Measurements from ENCODE around the gene GTF3C5.

Gene GTF3C5

DNA sequence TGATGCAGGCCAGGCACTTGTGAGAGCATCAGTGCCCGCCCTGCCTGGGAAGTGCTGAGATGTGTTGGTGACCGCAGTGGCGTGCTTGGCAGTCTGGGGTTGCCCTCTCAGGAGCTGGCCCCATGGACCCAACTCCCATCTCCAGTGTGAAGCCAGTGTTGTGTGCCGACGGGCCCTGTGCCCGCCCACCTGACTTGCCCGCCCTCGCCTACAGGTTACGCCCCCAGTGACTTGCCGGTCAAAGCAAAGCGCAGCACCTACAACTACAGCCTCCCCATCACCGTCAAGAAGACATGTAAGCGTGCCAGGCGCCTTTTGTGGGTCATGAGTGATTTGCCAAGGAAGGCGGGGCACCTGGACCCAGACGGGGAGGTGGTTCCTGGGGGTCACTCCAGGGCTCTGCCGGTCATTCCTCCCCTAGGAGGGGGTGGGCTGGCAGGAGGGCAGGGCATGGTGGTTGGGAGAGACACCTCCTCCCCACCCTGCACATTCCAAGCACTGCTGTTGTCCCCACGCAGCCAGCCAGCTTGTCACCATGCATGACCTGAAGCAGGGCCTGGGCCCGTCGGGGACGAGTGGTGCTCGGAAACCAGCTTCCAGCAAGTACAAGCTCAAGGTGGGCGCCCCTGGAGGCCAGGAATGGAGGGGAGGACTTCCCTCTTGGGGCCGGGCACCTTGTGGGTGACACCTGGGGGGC is 23.5 kb downstream of the GTF3C5 start:
- Histone ChIP-seq H3K27me3 (replicated peaks; ENCODE audit: control insufficient read depth, insufficient read depth, low read length) (no peaks in the 10 kb centered on the region), H3K4me3 (replicated peaks; ENCODE audit: low read depth, low read length) (no peak overlapping the region), H3K36me3 (ENCODE audit: control insufficient read depth, insufficient read depth, low read length) (peaks cover 43% of the 10 kb centered on the region)
- DNase-seq (ENCODE audit: extremely low read depth, insufficient read length), result no peak
- TF ChIP-seq, protein P1, sequence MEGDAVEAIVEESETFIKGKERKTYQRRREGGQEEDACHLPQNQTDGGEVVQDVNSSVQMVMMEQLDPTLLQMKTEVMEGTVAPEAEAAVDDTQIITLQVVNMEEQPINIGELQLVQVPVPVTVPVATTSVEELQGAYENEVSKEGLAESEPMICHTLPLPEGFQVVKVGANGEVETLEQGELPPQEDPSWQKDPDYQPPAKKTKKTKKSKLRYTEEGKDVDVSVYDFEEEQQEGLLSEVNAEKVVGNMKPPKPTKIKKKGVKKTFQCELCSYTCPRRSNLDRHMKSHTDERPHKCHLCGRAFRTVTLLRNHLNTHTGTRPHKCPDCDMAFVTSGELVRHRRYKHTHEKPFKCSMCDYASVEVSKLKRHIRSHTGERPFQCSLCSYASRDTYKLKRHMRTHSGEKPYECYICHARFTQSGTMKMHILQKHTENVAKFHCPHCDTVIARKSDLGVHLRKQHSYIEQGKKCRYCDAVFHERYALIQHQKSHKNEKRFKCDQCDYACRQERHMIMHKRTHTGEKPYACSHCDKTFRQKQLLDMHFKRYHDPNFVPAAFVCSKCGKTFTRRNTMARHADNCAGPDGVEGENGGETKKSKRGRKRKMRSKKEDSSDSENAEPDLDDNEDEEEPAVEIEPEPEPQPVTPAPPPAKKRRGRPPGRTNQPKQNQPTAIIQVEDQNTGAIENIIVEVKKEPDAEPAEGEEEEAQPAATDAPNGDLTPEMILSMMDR (IDR thresholded peaks at IDR 0.05; ENCODE audit: insufficient read depth, low read length, poor library complexity, severe bottlenecking), result no peak

DNA sequence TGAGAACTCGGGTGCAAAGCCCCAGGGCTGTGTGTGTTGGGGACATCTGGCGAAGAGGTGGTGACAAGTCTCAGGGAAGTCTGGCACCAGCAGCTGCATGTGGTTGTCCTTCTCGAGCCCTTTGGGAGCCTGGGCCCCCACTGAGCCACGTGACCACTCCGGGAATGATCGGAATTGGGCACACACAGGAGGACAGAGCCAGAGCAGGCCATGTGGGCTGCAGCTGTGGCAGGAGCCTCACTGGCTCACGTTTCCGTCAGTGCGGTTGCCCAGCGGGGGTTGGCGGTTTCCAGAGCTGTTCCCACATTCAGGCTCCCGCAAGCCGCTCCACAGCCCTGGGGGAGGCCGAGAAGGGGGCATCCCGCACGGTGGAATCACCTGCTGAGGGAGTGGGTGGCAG is 24.2 kb downstream of the GTF3C5 start:
- TF ChIP-seq, protein P1 (IDR thresholded peaks at IDR 0.05; ENCODE audit: insufficient read depth, low read length, poor library complexity, severe bottlenecking), result no peak
- Histone ChIP-seq H3K36me3 (ENCODE audit: control insufficient read depth, insufficient read depth, low read length) (peaks cover 41% of the 10 kb centered on the region), H3K27me3 (replicated peaks; ENCODE audit: control insufficient read depth, insufficient read depth, low read length) (no peaks in the 10 kb centered on the region), H3K4me3 (replicated peaks; ENCODE audit: low read depth, low read length) (no peak overlapping the region)
- DNase-seq (ENCODE audit: extremely low read depth, insufficient read length), result no peak

DNA sequence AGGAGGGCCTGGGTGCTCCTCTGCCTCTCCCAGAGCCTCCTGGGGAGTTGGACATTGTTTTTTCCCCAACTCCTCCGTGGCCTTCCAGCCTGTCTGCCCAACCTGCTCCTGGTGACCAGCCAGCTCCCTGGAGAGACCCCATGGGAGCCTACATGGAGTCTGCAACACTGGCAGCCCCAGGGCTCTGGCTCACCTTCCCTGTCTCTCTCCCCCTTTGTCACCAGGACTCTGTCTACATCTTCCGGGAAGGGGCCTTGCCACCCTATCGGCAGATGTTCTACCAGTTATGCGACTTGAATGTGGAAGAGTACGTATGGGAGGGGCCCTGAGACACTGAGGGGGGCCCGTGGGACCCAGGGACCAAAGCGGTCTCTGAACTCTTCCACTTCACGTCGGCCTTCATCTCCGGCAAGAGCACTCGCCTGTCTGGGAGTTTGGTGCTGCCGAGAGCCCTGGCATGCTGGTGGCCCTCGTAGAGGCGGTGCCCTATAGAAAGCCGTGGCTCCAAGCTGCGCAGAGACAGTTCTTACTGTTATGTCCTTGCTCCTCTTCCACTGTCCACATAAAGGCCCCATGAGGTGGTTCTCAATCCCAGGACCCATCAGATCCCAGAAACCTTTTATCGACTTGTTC is 25.1 kb downstream of the GTF3C5 start:
- TF ChIP-seq, protein P1 (IDR thresholded peaks at IDR 0.05; ENCODE audit: insufficient read depth, low read length, poor library complexity, severe bottlenecking), result no peak
- H3K27me3 ChIP-seq (replicated peaks; ENCODE audit: control insufficient read depth, insufficient read depth, low read length), result no peaks in the 10 kb centered on the region
- H3K4me3 ChIP-seq (replicated peaks; ENCODE audit: low read depth, low read length), result no peak overlapping the region
- H3K36me3 ChIP-seq (ENCODE audit: control insufficient read depth, insufficient read depth, low read length), result peaks cover 37% of the 10 kb centered on the region
- DNase-seq (ENCODE audit: extremely low read depth, insufficient read length), result no peak

DNA sequence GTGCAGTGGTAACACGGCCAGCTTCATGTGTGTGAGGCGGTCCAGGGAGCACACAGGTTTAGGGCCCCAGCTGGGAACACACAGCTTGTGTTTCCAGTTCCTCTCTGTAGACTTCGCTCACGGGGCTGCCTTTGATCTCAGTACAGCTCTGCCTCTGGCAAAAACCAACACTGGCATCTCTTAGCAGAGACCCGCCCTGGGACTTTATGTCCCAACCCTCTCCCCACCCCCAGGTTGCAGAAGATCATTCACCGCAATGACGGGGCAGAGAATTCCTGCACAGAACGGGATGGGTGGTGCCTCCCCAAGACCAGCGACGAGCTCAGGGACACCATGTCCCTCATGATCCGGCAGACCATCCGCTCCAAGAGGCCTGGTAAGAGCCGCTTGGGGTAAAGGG is 25.7 kb downstream of the GTF3C5 start:
- no peaks in the 10 kb centered on the region for H3K27me3 ChIP-seq (replicated peaks; ENCODE audit: control insufficient read depth, insufficient read depth, low read length)
- peaks cover 35% of the 10 kb centered on the region for H3K36me3 ChIP-seq (ENCODE audit: control insufficient read depth, insufficient read depth, low read length)
- no peak for DNase-seq (ENCODE audit: extremely low read depth, insufficient read length)
- H3K4me3 ChIP-seq (replicated peaks; ENCODE audit: low read depth, low read length), result no peak overlapping the region
- TF ChIP-seq, protein P1 (IDR thresholded peaks at IDR 0.05; ENCODE audit: insufficient read depth, low read length, poor library complexity, severe bottlenecking), result no peak

DNA sequence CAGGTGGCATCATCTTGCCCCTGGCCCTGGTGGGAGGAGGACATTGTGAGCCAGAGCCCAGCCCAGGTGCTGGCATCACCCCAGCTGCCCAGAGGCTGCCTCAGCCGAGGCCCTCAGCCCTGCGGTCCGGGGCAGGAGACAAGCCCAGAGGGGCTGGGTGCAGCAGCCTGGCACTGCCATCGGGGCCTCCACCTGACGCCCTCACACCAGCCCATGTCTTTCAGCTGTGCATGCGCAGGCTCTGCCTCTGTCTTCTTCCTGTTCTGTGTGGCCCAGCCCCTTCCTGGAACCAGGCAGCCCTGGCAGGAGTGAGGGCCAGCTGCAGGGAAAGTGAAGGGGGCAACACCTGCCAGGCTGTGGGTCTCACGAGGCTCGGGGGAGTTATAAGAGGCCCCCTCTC is 26.2 kb downstream of the GTF3C5 start:
- H3K27me3 ChIP-seq (replicated peaks; ENCODE audit: control insufficient read depth, insufficient read depth, low read length), result no peaks in the 10 kb centered on the region
- peaks cover 30% of the 10 kb centered on the region for H3K36me3 ChIP-seq (ENCODE audit: control insufficient read depth, insufficient read depth, low read length)
- DNase-seq (ENCODE audit: extremely low read depth, insufficient read length), result no peak
- no peak overlapping the region for H3K4me3 ChIP-seq (replicated peaks; ENCODE audit: low read depth, low read length)
- TF ChIP-seq, protein P1 (IDR thresholded peaks at IDR 0.05; ENCODE audit: insufficient read depth, low read length, poor library complexity, severe bottlenecking), result no peak

Data from GM06990 (cell line).